K562 (cell line): ENCODE data around the gene SLC7A5. TPM values are rescaled to one million over a fixed set of nuclear protein-coding genes. Genes with fewer than 3 reads are reported as not detected.

Source experiments
- CREB1 ChIP-seq, 2 experiments: sonication (generic) in 1 of 2; formaldehyde crosslinking in 1 of 2; IDR thresholded peaks; 2 replicates each; pipeline versions ENCODE4 v1.6.1 to v1.8.0; 2012 to 2022; ENCODE audit warnings: inconsistent platforms in 1 of 2, mild to moderate bottlenecking in 1 of 2, missing genetic modification reagents in 1 of 2, moderate library complexity in 1 of 2
- FOXO4 ChIP-seq: fragments of 450-650 bp; formaldehyde crosslinking; IDR thresholded peaks from 2 replicates; pipeline ENCODE4 v1.4.0; 2020; ENCODE audit warnings: mild to moderate bottlenecking, moderate library complexity
- RBFOX2 ChIP-seq: fragments of 200-400 bp; formaldehyde crosslinking; IDR thresholded peaks from 2 replicates; pipeline ENCODE4 v1.6.1; 2017; ENCODE audit warnings: low read depth, mild to moderate bottlenecking, low read length, moderate library complexity
- REST ChIP-seq, 2 experiments: fragments of 450-650 bp; formaldehyde crosslinking in 1 of 2; IDR thresholded peaks; 2 replicates each; pipeline versions ENCODE4 v1.4.0 to v1.6.1; 2014 to 2020; ENCODE audit warnings: mild to moderate bottlenecking in 2 of 2, borderline replicate concordance in 1 of 2, low read depth in 1 of 2
- SMAD4 ChIP-seq: fragments of 250-450 bp; sonication (Bioruptor Pico); conservative IDR thresholded peaks from 2 replicates; pipeline ENCODE4 v1.8.0; 2021; ENCODE audit warnings: inconsistent platforms, mild to moderate bottlenecking, moderate library complexity
- SOX6 ChIP-seq: fragments of 450-650 bp; IDR thresholded peaks from 2 replicates; pipeline ENCODE4 v1.6.1; 2014; ENCODE audit warnings: mild to moderate bottlenecking
- ZBTB7A ChIP-seq: IDR thresholded peaks from 2 replicates; pipeline ENCODE4 v1.6.1; 2011; ENCODE audit warnings: low read depth, mild to moderate bottlenecking, low read length, moderate library complexity, borderline replicate concordance; ENCODE audit not compliant: control insufficient read depth
- ZSCAN32 ChIP-seq: fragments of 450-650 bp; formaldehyde crosslinking; IDR thresholded peaks from 2 replicates; pipeline ENCODE4 v1.4.0; 2020; ENCODE audit warnings: mild to moderate bottlenecking, moderate library complexity
- polyA plus RNA-seq, 8 experiments: library from polyadenylated mRNA; depleted of rRNA in 4 of 8; stranded (reverse) in 5 of 8; unstranded in 3 of 8; fragments of >200 nt; fragmentation: Nextera tagmentation in 2 of 8; fragmentation: Illumina TruSeq in 1 of 8; extraction: Ambion mirVana in 2 of 8; extraction: Trizol in 1 of 8; gene quantifications; 2 replicates each; pipeline versions ENCODE4 v1.2.1 to v1.2.3, GENCODE V29; 2011 to 2014; ENCODE audit warnings: inconsistent platforms in 1 of 8, missing spikeins in 1 of 8
- total RNA-seq, 7 experiments: library from RNA; depleted of rRNA in 6 of 7; stranded (reverse); fragments of >200 nt in 6 of 7; fragmentation: Illumina TruSeq in 2 of 7; extraction: Trizol in 2 of 7; gene quantifications; 2 replicates each; pipeline versions ENCODE4 v1.2.1 to v1.2.3, GENCODE V29; 2011 to 2021; ENCODE audit warnings: low replicate concordance in 1 of 7
- TF ChIP-seq, protein P1 (sequence below): fragments of 450-650 bp; formaldehyde crosslinking; IDR thresholded peaks from 2 replicates; pipeline ENCODE4 v1.4.0; 2020; ENCODE audit warnings: mild to moderate bottlenecking, moderate library complexity
- TF ChIP-seq, protein P2 (sequence below): fragments of 250-450 bp; sonication (Bioruptor Pico); IDR thresholded peaks from 2 replicates; pipeline ENCODE4 v1.5.0; 2020; ENCODE audit warnings: mild to moderate bottlenecking, borderline replicate concordance

The SLC7A5 gene
- total and polyA plus RNA-seq, 9 of the 15 experiments (the other 6 are each of a cell fraction or from before 2014, with no cell fraction given) = 1.9 to 220 (median 18.6) TPM

- TF ChIP-seq REST (IDR thresholded peaks at IDR 0.05; ENCODE audit: borderline replicate concordance) (peak; percentile 79), REST (CRISPR knock-in tag; IDR thresholded peaks at IDR 0.05; ENCODE audit: low read depth) (no peak; the same call in 1 of the 2 replicates), ZBTB7A (peak; percentile 92), SMAD4 (CRISPR knock-in tag) (0 out of 2 replicates have a peak, but pooled peaks have one; percentile 14), FOXO4 (CRISPR knock-in tag) (0 out of 2 replicates have a peak, but pooled peaks have one; percentile 55), ZSCAN32 (CRISPR knock-in tag) (no peak), SOX6 (0 out of 2 replicates have a peak, but pooled peaks have one; percentile 19), RBFOX2 (peak; percentile 63), CREB1 (IDR thresholded peaks at IDR 0.05) (no peak), CREB1 (CRISPR knock-in tag; IDR thresholded peaks at IDR 0.05) (peak; percentile 48; the same call in 1 of the 2 replicates)
- TF ChIP-seq, protein P1, sequence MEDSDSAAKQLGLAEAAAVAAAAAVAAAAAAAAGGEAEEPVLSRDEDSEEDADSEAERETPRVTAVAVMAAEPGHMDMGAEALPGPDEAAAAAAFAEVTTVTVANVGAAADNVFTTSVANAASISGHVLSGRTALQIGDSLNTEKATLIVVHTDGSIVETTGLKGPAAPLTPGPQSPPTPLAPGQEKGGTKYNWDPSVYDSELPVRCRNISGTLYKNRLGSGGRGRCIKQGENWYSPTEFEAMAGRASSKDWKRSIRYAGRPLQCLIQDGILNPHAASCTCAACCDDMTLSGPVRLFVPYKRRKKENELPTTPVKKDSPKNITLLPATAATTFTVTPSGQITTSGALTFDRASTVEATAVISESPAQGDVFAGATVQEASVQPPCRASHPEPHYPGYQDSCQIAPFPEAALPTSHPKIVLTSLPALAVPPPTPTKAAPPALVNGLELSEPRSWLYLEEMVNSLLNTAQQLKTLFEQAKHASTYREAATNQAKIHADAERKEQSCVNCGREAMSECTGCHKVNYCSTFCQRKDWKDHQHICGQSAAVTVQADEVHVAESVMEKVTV (CRISPR knock-in tag) = peak; percentile 36; the same call in 1 of the 2 replicates
- TF ChIP-seq, protein P2, sequence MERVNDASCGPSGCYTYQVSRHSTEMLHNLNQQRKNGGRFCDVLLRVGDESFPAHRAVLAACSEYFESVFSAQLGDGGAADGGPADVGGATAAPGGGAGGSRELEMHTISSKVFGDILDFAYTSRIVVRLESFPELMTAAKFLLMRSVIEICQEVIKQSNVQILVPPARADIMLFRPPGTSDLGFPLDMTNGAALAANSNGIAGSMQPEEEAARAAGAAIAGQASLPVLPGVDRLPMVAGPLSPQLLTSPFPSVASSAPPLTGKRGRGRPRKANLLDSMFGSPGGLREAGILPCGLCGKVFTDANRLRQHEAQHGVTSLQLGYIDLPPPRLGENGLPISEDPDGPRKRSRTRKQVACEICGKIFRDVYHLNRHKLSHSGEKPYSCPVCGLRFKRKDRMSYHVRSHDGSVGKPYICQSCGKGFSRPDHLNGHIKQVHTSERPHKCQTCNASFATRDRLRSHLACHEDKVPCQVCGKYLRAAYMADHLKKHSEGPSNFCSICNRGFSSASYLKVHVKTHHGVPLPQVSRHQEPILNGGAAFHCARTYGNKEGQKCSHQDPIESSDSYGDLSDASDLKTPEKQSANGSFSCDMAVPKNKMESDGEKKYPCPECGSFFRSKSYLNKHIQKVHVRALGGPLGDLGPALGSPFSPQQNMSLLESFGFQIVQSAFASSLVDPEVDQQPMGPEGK = no peak
These were observed 19.0 kb downstream of the SLC7A5 start (continued) for GRCh38 chr16:87850009-87851006.
